GM12878 (cell line): ENCODE results near the gene HTR1D.

Experiments used
- CBX5 ChIP-seq: sonication (generic); IDR thresholded peaks from 2 replicates; pipeline ENCODE4 v1.6.1; 2016; ENCODE audit warnings: low read depth, moderate library complexity, mild to moderate bottlenecking, inconsistent platforms
- HDAC2 ChIP-seq: fragments of 200-600 bp; sonication (generic); IDR thresholded peaks from 2 replicates; pipeline ENCODE4 v1.6.1; 2017
- IRF4 ChIP-seq: IDR thresholded peaks from 2 replicates; pipeline ENCODE4 v1.6.1; 2011; ENCODE audit warnings: low read depth, low read length
- KAT2A ChIP-seq: conservative IDR thresholded peaks from 2 replicates; pipeline ENCODE4 v1.6.1; 2011; ENCODE audit warnings: low read depth, low read length; ENCODE audit not compliant: control insufficient read depth
- POLR2A ChIP-seq: IDR thresholded peaks from 2 replicates; pipeline ENCODE4 v1.6.1; 2011; ENCODE audit warnings: low read depth, mild to moderate bottlenecking, low read length
- ZBTB4 ChIP-seq: fragments of 450-650 bp; formaldehyde crosslinking; IDR thresholded peaks from 2 replicates; pipeline ENCODE4 v1.4.0; 2022; ENCODE audit warnings: mild to moderate bottlenecking, moderate library complexity
- ZNF687 ChIP-seq: fragments of 450-650 bp; IDR thresholded peaks from 2 replicates; pipeline ENCODE4 v1.6.1; 2017; ENCODE audit warnings: mild to moderate bottlenecking, moderate library complexity

- TF ChIP-seq IRF4 = no peak
- TF ChIP-seq ZBTB4 (CRISPR knock-in tag) = no peak
- TF ChIP-seq HDAC2 = no peak
- no peak for TF ChIP-seq CBX5
- no peak for TF ChIP-seq POLR2A
- TF ChIP-seq KAT2A = no peak
- no peak for TF ChIP-seq ZNF687
Measured at GRCh38 chr1:23200883-23201282, 16.4 kb downstream of the HTR1D start.
